Uterus (tissue), 4 donors: ENCODE data around the gene BCL7C. TPM values are rescaled to one million over a fixed set of nuclear protein-coding genes. Genes with fewer than 3 reads are reported as not detected.
A peak's percentile ranks its signal among the peaks of the same experiment; 100 is the strongest.

Experiments used
- DNase-seq, 2 donors: peaks; one replicate each; pipeline ENCODE4 v3.0.0-alpha.2; 2019 to 2020
- H3K27ac ChIP-seq, 2 donors: fragments of 200-600 bp; sonication (generic); 1 replicate in 1 of 2; 2 replicates in 1 of 2; pipeline ENCODE4 v1.5.1; 2016 to 2018
- H3K27me3 ChIP-seq, 2 donors: fragments of 200-600 bp; sonication (generic); one replicate each; pipeline ENCODE4 v1.5.1; 2018 to 2019; ENCODE audit warnings: control low read depth in 1 of 2
- H3K36me3 ChIP-seq, 2 donors: fragments of 200-600 bp; sonication (generic); one replicate each; pipeline ENCODE4 v1.5.1; 2019; ENCODE audit warnings: control low read depth in 1 of 2
- H3K4me1 ChIP-seq, 2 donors: fragments of 200-600 bp; sonication (generic); one replicate each; pipeline ENCODE4 v1.5.1; 2018 to 2019; ENCODE audit warnings: control low read depth in 1 of 2
- H3K4me3 ChIP-seq, 2 donors: fragments of 200-600 bp; sonication (generic); 1 replicate in 1 of 2; 2 replicates in 1 of 2; pipeline ENCODE4 v1.5.1; 2018 to 2019; ENCODE audit warnings: mild to moderate bottlenecking in 1 of 2
- H3K9me3 ChIP-seq, 2 donors: fragments of 200-600 bp; sonication (generic); one replicate each; pipeline ENCODE4 v1.5.1; 2019; ENCODE audit warnings: control low read depth in 1 of 2
- CTCF ChIP-seq, 4 experiments: fragments of 200-600 bp in 2 of 4; fragments of 450-650 bp in 2 of 4; sonication (generic) in 2 of 4; IDR thresholded peaks; one replicate each; pipeline ENCODE4 v1.5.1; 2016 to 2019; ENCODE audit warnings: antibody characterized with exemption in 4 of 4, mild to moderate bottlenecking in 2 of 4, moderate library complexity in 1 of 4
- POLR2A ChIP-seq, 2 donors: fragments of 450-650 bp; IDR thresholded peaks; one replicate each; pipeline ENCODE4 v1.6.1; 2016; ENCODE audit warnings: antibody characterized with exemption in 2 of 2, mild to moderate bottlenecking in 1 of 2, moderate library complexity in 1 of 2
- intact Hi-C: fragments of 100-400 bp; cut with DNase I; formaldehyde crosslinking; loops from one replicate; pipeline ENCODE4 v1.15.1; 2023; ENCODE audit warnings: low total_unique reads
- total RNA-seq, 4 donors: library from RNA; depleted of rRNA in 3 of 4; stranded (reverse); fragments of >200 nt in 3 of 4; gene quantifications; one replicate each; pipeline versions ENCODE4 v1.1.0 to v1.2.4, GENCODE V29; 2014 to 2023
- donor health status: DM: yes; HTN: yes; CAD: no.

BCL7C gene
- total RNA-seq, 4 donors from 2014 or later = 16.5 to 44.8 (median 35.2) TPM

GRCh38 chr16:30922420-30922959, 28.6 kb upstream of the BCL7C start:
- peak; percentile 100 for DNase-seq
- Histone ChIP-seq H3K4me3 (peak overlapping the region; percentile 66 to 90), H3K27ac (peak overlapping the region; percentile 94 to 97), H3K36me3 (no peaks in the 10 kb centered on the region), H3K4me1 (peaks cover 0 to 8% of the 10 kb centered on the region in 2 donors), H3K27me3 (no peaks in the 10 kb centered on the region), H3K9me3 (no peaks in the 10 kb centered on the region)
- TF ChIP-seq CTCF (IDR thresholded peaks at IDR 0.05) (peak in 1 of 4 experiments; percentile 12), POLR2A (IDR thresholded peaks at IDR 0.05) (peak in 1 of 2 donors; percentile 13)
- intact Hi-C loops = no loop called here

- intact Hi-C loops = no loop called here
- peak in 1 of 2 donors; percentile 18 for TF ChIP-seq POLR2A (IDR thresholded peaks at IDR 0.05)
- peak; percentile 82 to 95 (median 92) for TF ChIP-seq CTCF (IDR thresholded peaks at IDR 0.05)
Observed at GRCh38 chr16:30921748-30922419, 28.0 kb upstream of the BCL7C start.

GRCh38 chr16:30921459-30921747, 27.5 kb upstream of the BCL7C start:
- no peaks in the 10 kb centered on the region for H3K9me3 ChIP-seq
- peak overlapping the region; percentile 36 to 44 for H3K4me3 ChIP-seq
- no peak for DNase-seq
- H3K27ac ChIP-seq = peak overlapping the region; percentile 75 to 80
- peaks cover 0 to 8% of the 10 kb centered on the region in 2 donors for H3K4me1 ChIP-seq
- no peaks in the 10 kb centered on the region for H3K27me3 ChIP-seq
- TF ChIP-seq POLR2A (IDR thresholded peaks at IDR 0.05) (no peak), CTCF (IDR thresholded peaks at IDR 0.05) (no peak)
- no peaks in the 10 kb centered on the region for H3K36me3 ChIP-seq
- intact Hi-C loops = no loop called here

More at GRCh38 chr16:30921748-30922419, 28.0 kb upstream of the BCL7C start:
- peaks cover 0 to 8% of the 10 kb centered on the region in 2 donors for H3K4me1 ChIP-seq
- H3K27me3 ChIP-seq = no peaks in the 10 kb centered on the region
- peak overlapping the region; percentile 36 to 44 for H3K4me3 ChIP-seq
- H3K9me3 ChIP-seq = no peaks in the 10 kb centered on the region
- peak; percentile 92 for DNase-seq
- H3K36me3 ChIP-seq = no peaks in the 10 kb centered on the region
- peak overlapping the region; percentile 75 to 80 for H3K27ac ChIP-seq

GRCh38 chr16:30920891-30921290, 27.0 kb upstream of the BCL7C start:
- Histone ChIP-seq H3K27me3 (no peaks in the 10 kb centered on the region), H3K36me3 (no peaks in the 10 kb centered on the region), H3K27ac (peak overlapping the region; percentile 75 to 80), H3K4me3 (no peak overlapping the region), H3K4me1 (peaks cover 0 to 8% of the 10 kb centered on the region in 2 donors), H3K9me3 (no peaks in the 10 kb centered on the region)
- TF ChIP-seq POLR2A (IDR thresholded peaks at IDR 0.05) (no peak), CTCF (IDR thresholded peaks at IDR 0.05) (no peak)
- intact Hi-C loops = no loop called here
- DNase-seq = no peak

GRCh38 chr16:30918614-30919013, 24.7 kb upstream of the BCL7C start:
- H3K9me3 ChIP-seq = no peaks in the 10 kb centered on the region
- H3K36me3 ChIP-seq = no peaks in the 10 kb centered on the region
- H3K27ac ChIP-seq = no peak overlapping the region
- no peak for DNase-seq
- H3K4me1 ChIP-seq = no peaks in the 10 kb centered on the region
- H3K4me3 ChIP-seq = no peak overlapping the region
- no peaks in the 10 kb centered on the region for H3K27me3 ChIP-seq
- TF ChIP-seq CTCF (IDR thresholded peaks at IDR 0.05) = no peak
- no peak for TF ChIP-seq POLR2A (IDR thresholded peaks at IDR 0.05)
- intact Hi-C loops = loop anchor here (5.0 kb wide), 1 partner anchor 71 kb away; no protein-coding TSS in a partner anchor
